HG02852 (cell line): ENCODE measurements around the gene PIP5K1B.
A peak's percentile ranks its signal among the peaks of the same experiment; 100 is the strongest.

Source experiments
- ATAC-seq: cut with Tn5 transposase; IDR thresholded peaks from one replicate; pipeline ENCODE4 v1.9.1; 2021; ENCODE audit warnings: mild to moderate bottlenecking, moderate library complexity; ENCODE audit not compliant: unreplicated experiment

Gene PIP5K1B

DNA sequence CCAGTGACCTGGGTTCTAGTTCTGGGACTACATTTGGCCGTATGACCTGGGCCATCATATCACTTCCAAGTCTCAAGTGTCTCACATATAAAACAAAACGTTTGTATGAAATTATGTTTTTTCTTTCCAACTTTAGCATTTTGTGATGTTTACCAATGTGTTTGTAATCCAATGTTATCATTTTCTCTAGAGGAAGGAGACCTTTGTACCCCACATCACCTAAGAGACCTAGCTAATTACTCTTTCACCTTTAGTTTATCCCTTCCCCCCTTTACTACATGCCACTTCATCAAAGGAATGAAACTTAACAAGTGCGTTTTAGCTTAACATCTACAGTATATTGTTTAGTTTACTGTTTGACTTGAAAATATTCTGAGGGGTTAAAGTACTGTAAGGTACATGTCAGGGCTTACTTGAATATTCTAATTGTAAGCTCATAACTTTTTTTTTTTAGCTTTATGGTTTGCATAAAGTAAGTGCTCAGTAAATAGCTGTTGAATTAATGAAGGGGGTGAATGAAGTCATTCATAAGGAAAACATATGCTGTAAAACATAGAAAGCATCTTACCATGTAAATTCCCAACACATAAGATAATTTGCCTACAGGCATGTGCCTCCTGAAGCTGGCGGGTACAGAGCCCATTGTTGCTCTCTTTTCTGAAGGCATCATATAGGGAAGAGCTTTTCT is 2.9 kb downstream of the PIP5K1B start:
- ATAC-seq = no peak

DNA sequence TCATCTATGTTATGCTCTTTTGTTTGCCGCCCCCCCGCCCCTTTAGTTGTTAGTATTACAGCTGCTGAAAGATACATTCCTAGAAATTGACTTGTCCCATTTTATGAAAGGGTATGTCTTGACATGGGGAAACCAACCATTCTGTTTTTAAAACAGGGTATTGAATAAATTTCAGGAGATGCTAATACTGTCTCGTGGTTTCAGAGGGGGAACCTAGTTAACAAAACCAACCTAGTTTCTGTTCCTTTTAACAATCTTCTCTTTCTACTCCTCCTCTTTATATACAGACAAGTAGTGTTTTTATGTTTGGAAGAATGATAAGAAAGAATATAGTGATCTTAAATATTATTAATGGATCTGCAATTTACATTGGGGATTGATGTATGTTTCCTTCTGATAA is 3.5 kb downstream of the PIP5K1B start:
- ATAC-seq = no peak

GRCh38 chr9:68709291-68710110 is 4.5 kb downstream of the PIP5K1B start:
- no peak for ATAC-seq

GRCh38 chr9:68710111-68710471 is 5.1 kb downstream of the PIP5K1B start:
- ATAC-seq = no peak

DNA sequence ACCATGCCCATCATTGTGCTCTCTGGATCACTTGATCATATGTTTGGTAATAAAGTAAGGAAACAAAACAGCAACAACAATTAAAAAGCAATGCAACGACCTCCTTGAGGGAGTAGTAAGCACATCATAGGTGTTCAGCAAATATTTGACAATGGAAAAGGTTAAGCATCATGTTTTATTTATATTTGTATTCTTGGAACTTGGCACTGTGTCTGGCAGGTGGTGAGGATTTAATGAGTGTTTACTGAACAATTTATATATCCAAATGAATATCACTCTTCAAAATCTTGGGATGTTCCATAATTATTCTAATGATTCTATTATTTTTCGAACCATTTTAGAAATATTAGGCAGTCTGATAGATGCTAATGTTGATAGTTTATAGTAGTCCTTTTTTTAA is 6.2 kb downstream of the PIP5K1B start:
- ATAC-seq = no peak

DNA sequence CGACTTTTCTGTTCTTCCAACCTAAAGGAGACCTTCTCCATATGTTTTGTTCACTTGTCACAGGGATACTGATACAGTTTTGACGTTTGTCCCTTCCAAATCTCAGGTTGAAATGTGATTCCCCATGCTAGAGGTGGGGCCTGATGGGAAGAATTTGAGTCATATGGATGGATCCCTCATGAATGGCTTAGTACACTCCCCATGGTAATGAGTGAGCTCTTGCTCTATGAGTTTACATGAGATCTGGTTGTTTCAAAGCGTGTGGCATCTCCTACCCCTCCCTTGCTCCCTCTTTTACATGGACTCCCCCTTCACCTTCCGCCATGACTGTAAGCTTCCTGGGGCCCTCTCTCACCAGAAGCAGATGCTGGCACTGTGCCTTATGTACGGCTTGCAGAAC is 6.9 kb downstream of the PIP5K1B start:
- ATAC-seq = no peak

- ATAC-seq = no peak
These were observed 9.6 kb downstream of the PIP5K1B start for GRCh38 chr9:68714416-68715180.

DNA sequence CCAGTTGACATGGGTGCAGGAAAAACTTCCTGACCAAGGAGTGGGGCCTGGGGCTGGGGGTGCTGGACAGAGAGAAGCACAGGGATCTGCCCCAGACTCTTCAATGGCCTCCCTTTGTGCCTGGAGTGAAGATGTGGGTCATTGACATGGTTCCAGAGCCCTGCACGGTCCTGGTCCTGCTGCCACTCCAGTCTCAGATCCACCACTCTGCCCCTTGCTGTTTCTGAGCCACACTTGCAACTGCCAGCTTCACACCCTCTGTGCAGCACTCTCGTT is 10.1 kb downstream of the PIP5K1B start:
- no peak for ATAC-seq

DNA sequence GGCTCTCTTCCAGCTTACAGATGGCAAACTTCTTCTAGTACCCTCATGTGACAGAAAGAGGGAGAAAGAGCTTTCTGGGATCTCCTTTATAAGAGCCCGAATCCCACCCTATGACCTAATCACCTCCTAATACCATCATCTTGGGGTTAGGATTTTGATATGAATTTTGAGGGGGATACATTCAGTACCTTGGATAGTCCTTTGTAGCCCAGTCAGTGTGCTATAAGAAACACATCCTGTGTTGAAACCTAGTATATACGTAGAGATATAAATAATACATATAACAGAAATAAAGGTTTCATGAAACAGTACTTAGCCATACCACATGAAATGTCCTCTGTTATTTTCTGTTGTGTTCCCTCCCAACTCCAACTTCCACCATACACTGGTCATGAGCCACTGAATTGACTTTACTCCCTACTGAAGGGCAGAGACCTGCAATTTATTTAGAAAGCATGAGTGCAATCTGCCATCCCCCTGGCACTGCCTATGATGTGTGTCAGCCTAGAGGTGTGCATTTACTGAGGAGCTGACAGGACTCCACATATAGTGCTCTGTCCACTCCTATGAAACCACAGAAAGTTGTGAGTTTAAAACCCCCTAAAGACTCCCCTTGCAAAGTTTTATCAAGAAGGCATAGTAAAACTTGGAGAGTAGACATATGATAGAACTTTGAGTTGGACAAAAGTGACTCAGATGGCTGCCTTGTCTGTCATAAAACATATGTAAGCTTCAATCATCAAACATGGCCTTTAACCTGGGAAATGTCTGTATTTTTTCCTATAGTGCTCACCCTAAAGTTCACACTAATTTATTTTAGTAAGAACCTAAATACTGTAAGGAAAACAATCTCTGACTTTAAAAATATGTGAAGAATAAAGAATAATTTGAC is 12.8 kb downstream of the PIP5K1B start:
- no peak for ATAC-seq

DNA sequence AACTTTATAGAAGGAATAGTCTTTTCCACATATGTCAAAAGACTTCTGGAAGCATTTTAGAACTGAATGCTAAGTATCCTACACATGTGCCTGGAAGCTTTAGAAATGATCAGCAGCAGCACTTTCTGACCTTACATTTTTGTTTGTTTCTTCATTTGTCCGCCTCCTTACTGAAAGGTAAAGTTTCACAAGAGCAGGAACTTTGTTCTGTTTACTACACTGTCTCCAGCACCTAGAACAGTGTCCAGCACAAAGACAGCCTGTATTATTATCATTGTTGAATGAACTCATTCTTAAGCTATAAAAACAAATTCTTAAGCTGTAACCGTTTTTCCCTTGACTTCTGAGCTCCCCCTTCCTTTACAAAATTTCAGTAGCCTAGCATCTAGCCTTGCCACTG is 14.8 kb downstream of the PIP5K1B start:
- no peak for ATAC-seq

- ATAC-seq = no peak
These were observed 15.7 kb downstream of the PIP5K1B start for GRCh38 chr9:68720656-68721313.

GRCh38 chr9:68721666-68722330 is 16.8 kb downstream of the PIP5K1B start:
- no peak for ATAC-seq

DNA sequence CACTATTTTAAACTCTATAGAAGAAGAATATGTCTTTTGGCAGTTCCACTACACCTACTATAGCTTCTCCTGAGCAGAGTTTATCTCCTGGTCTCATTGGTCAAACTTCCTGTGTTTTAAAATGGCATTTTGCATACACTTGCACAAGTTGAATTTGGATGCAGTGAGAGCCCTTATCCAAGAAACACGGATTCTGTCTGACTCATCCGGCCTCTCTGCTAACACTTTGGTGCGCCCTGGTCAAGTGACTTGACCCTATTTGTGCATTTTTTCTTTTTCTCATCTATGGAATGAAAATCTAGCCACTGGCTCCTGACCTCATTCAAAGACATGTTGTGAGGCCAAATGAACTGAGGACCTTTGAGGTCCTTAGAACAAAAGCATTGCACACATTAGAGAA is 20.0 kb downstream of the PIP5K1B start:
- ATAC-seq = no peak

- no peak for ATAC-seq
These were observed 21.4 kb downstream of the PIP5K1B start for GRCh38 chr9:68726489-68726888.

GRCh38 chr9:68727636-68728035 is 22.6 kb downstream of the PIP5K1B start:
- no peak for ATAC-seq

GRCh38 chr9:68728731-68729130 is 23.7 kb downstream of the PIP5K1B start:
- peak; percentile 66 for ATAC-seq

DNA sequence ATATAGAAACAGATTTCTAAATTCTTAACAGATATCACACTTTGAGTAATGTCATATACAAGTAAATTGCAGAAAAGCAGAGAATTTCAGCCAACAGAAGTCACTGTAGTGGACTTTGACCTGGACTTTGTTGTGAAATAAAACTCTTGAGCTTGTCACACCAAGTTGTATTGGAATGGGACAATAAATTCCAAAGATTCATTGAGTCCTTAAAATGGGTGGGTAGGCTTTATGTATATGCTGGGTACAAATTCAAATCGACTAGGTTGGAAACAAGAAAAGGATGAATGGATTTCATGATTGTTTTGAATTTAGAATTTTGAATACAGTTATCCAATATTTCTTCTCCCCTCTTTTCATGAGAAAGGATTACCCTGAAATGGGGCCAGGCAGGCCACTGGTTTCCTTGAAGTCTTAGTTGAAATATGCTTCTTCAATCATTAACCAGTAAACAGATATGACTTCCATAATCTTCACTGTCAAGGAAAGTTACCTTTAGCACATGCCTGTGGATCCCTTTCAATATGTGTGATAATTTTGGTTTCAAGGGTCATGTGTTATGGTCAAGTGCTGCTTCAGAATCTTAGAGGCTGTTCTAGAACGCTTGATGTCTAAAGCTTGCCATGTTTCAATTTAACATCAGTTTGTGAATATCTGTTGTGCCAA is 25.7 kb downstream of the PIP5K1B start:
- ATAC-seq = no peak

DNA sequence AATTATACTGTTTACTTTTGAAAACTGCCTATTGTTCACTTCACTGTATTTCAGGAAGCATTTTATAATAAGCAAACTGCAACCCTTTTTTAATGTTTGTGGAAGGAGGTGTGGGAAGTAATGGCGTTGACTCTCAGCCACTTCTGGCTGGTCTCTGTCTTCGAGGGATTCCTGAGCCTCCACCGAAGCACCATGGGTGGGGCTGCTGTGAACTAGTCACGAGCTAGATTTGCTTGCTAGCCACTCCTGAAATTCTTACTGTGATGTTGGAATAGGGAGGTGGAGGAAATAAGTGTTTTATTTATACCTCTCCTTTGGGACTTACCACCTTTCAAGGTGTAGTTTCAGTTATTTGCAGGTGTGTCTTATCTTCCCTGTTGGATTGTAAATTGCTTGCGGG is 26.8 kb downstream of the PIP5K1B start:
- no peak for ATAC-seq

- ATAC-seq = no peak
These were observed 27.5 kb downstream of the PIP5K1B start for GRCh38 chr9:68732405-68733020.
